ENCODE results near the gene ZNF620.
"Not testable (repeated sequence)": the region's sequence is repeated elsewhere in the genome, so short reads cannot be mapped to it uniquely, and the experiment has no call there.

Gene ZNF620

DNA sequence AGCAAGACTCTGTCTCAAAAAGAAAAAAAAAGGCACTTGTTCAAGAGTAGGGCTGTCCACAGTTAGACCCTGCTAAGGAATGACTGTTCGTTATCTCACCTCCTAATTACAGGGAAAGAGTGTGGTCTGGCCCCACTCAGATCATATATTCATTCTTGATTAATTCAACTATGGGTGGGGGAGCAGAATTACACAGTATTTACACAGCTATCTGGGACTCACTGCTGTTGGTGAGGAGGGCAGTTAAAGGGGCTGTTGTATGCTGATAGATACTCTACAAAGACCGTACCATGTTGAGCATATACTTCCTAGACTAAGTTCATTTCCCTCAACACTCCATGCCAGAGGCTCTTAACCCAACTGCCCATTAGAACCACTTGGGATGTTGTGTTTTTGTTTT lies 3.8 kb upstream of the ZNF620 start:
- DNase-seq (ENCODE audit: low spot score) = no peak

DNA sequence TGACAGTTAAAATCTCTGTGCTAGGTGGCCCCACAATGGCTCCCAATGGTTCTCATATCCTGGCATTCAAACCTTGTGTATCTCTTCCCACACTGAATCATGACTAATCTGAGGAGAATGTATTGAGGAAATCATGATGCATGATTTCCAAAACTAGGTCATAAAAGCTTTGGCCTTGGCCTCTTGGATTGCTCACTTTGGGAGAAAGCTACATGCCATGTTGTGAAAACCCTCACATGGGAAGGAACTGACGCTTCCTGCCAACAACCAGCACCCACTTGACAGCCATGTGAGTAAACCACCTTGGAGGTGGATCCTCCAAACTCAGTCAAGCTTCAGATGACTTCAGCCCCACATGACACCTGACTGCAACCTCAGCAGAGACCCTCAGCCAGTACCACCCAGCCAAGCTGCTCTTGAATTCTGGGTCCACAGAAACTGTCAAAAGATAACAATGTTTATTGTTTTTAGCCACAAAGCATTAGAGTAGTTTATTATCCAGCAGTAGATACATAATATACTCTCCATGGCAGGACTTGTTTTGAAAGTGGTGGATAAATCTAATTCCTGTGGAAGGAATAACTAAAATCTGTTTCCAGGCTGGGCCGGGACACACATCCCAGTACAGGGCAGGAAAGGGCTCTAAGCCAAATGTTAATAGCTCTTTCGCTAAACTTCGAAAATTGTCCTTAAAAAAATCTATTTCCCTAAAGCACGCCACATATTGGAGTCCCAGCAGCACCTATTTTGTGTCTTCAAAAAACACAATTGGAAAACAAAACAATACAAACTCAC lies 1.0 kb upstream of the ZNF620 start:
- DNase-seq (ENCODE audit: low spot score) = no peak

DNA sequence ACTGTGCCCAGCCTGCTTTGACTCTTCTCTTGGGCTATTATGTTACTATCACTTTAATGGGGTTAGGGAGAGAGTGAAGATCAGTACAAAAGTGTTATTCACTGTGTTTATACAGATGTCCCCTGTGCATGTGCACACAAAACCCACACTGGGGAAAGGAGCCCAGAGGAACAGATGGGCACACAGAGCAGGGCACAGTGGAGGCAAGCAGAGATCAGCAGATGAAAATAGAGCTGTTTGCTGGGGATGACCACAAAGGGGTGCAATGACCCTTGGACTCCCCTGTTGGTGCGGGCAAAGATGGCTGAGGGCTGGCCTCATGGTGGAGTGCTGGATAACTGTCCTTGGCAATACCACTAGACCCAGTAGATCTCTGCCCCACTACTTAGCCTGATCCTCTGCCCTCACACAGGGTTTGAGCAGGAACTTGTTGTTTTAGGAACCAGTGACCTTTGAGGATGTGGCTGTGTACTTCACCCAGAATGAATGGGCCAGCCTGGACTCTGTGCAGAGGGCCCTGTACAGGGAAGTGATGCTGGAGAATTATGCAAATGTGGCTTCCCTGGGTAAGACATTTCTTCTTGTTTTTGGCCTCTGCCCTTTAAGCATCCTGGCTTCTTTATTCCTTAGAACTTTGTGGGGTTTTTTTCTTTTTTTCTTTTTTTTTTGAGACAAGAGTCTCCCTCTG lies 5.3 kb downstream of the ZNF620 start:
- no peak for DNase-seq (ENCODE audit: low spot score)

DNA sequence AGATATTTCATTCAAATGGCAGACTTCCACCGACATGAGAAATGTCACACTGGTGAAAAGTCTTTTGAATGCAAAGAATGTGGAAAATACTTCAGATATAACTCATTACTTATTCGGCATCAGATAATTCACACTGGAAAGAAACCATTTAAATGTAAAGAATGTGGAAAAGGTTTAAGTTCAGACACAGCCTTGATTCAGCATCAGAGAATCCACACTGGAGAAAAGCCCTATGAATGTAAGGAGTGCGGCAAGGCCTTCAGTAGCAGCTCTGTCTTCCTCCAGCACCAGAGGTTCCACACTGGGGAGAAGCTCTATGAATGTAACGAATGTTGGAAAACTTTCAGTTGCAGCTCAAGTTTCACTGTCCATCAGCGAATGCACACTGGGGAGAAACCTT lies 10.4 kb downstream of the ZNF620 start:
- no peak for DNase-seq (ENCODE audit: low spot score)

DNA sequence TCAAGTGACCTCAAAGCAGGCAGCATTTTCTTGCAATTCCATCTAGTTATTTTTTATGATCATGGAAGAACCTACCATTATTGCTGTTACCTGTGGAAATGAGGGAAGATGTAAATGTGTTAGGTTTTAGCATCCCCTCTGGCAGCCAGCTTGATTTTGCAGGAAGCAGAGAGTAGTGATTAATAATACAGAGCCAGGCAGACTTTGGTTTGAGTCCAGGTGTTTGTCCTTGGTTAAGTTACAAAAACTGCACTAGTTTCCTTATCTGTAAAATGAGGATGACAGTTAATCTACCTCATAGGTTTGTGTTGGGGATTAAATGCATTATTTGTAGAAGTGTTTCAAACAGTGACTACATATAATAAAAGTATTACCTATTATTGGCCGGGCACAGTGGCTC lies 12.2 kb downstream of the ZNF620 start:
- DNase-seq (ENCODE audit: low spot score) = no peak

DNA sequence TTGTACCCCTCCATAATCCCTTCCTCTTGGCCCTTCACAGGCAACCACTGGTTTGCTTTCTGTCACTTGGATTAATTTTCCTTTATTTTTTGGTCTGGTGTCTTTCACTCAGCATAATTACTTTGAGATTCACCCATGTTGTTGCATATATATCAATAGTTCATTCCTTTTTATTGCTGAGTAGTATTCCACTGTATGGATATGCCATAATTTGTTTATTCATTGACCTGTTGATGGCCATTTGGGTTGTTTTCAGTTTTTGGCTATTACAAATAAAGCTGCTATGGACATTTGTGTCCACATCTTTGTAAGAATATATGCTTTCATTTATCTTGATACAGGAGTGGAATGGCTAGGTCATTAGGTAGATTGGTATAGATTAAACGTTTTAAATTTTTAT lies 13.0 kb downstream of the ZNF620 start:
- DNase-seq (ENCODE audit: low spot score) = no peak

DNA sequence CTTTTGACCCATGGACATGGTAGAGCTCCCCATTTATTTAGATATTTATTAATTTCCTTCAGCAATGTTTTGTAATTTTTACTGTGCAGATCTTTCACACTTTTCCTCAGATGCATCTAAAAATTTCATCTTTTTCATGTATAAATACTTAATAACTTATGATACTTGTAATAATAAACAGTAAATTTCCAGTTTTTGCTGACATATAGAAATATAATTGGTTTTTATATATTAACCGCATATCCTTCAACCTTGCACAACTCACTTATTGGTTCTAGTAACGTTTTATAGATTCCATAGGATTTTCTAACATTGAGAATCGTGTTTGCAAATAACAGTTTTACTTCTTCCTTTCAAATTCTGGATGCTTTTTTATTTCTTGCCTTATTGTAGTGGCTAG lies 15.4 kb downstream of the ZNF620 start:
- no peak for DNase-seq (ENCODE audit: low spot score)

DNA sequence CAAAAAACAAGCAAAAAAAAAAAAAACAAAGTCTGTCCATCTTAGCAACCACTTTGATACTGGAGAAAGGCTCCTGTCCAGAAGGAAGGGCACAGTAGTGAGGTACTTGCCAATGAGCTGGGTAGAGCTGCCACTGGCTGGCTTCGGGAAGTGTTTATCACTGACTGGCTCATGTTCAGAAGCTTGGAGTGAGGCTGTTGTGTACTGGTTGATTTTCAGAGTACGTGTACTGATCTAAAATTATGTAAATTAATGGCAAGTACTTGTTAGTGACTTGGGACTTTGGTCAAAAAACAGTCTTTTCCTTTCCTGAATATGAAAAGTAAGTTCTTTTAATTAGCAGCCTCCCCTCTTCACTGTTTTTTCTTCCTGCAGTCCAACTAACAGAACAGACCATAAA lies 17.9 kb downstream of the ZNF620 start:
- DNase-seq (ENCODE audit: low spot score) = no peak

DNA sequence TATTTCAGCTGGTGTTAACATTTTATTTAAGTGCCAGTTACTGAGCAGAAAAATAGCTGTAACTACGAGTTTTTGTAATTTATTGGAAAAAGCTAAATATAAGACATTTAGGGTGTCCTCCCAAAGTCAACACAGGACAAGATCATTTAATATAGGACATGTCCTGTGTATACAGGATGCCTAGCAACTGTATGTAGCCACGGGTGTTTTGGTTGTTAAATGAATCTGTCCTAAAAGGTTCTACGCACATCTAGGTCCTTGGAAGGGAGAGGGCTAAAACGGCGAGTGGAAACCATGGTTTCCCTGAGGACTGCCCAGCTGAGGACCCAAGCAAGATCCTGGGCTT lies 18.4 kb downstream of the ZNF620 start:
- DNase-seq (ENCODE audit: low spot score) = no peak

DNA sequence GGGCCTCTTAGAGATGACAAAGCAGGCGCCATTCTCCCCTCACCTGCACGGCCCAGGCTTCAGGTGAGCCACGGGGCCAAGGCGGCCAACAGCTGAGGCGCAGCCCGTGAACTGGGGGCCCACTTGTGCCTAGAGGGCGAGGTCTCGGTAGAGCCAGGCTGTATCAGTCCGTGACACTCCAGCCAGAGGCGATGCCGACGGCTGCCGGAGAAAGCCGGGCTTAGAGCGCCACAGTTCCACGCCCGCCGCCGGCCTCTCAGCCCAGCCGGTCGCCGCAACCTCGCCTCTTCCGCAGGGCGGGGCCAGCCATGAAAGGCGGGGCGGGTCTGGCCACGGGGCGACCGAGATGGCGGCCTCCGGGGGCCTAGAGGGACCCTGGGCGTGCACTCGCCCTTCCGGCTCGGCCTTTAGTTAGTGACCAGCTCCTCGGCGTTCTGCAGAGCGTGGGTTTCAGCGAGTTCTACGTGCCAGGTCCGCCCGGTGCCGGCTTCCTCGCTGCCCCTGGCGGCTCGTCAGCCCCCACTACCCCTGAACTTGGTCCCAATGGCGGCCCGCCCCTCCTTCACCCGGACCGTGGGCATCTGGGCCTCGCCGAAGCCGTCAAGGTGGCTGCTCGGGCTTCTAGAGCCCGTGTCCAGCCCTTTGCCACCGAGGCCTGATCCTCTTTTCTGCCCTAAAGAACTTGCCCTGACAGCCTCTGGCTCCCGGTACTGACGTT lies 18.9 kb downstream of the ZNF620 start, which contains the start of gene ZNF621:
Gene ZNF621, plus strand, starts transcription at position 393 of the 718 bp plus-strand sequence. CDS start 881 bp downstream, outside the sequence.
- peak; percentile 96 for DNase-seq (ENCODE audit: low spot score)

DNA sequence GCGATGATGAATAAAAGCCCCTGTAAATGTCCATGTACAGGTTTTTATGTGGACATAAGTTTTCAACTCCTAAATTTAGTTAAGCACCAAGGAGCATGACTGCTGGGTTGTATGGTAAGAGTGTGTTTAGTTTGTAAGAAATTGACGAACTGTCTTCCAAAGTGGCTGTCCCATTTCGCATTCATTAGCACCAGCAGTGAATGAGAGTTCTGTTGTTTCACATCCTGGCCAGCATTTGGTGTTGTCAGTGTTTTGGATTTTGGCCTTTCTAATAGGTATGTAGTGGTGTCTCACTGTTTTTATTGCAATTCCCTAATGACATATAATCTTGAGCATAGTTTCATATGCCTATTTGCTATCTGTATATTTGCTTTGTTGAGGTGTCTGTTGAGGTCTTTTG lies 22.6 kb downstream of the ZNF620 start:
- DNase-seq (ENCODE audit: low spot score) = no peak

DNA sequence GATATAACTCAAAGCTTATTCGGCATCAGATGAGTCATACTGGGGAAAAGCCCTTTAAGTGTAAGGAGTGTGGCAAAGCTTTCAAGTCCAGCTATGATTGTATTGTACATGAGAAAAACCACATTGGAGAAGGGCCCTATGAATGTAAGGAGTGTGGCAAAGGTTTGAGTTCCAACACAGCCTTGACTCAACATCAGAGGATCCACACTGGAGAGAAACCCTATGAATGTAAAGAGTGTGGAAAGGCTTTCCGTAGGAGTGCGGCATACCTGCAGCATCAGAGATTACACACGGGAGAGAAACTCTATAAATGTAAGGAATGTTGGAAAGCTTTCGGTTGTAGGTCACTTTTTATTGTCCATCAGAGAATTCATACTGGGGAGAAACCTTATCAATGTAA lies 26.4 kb downstream of the ZNF620 start:
- DNase-seq (ENCODE audit: low spot score) = no peak

DNA sequence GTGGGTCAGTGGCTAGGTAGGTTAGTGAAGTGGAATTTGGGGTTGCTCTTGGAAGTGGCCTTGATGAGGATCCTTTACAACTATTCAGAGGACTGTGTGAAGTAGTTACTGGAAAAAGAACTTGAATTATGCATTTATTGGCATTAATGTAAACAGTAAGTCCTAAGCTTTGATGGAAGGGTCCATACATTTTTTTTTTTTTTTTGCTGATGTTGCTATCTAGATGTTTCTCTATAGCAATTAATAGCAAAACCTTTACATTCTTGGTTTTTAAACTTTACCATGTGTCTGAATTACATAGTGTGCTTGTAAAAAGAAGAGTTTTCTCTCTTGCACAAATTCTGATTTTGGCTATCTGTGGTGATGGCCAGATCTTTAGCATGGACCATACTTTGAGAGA lies 28.4 kb downstream of the ZNF620 start:
- no peak for DNase-seq (ENCODE audit: low spot score)

DNA sequence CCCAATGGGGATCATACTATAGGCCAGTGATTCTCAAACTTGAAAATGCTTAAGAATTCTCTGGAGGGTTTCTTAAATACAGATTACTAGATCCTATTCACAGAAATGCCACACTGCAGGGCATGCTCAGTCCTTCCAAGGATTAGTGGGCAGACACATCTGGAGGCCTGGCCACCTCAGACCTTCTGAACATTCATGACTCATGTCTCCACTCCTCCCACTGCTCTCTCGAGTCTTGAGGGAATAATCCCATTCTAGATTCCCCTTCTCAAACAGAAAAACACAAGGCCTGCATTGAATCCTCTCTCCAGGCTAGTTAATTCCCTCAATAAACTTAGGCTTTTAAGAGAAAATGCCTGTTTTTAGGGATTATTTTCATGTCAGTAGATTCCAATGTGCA lies 41.0 kb downstream of the ZNF620 start:
- DNase-seq (ENCODE audit: low spot score) = peak; percentile 39

DNA sequence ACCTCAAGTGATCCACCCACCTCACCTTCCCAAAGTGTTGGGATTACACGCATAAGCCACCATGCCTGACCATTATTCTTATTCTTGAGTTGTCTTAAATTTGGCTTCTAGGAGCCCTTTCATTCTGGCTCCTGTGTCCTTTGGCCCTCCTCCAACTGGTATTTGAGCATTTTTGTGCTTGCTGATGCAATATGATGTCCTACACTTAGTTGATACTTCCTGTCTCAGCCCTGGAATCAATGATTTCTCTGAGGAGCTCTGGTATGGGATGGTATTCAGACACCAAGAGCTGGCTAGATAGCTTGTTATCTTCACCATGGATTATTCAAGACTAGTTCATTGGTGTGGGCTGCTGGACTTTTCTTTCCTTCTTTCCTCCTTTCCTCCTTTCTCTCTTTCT lies 44.3 kb downstream of the ZNF620 start:
- DNase-seq (ENCODE audit: low spot score) = no peak

DNA sequence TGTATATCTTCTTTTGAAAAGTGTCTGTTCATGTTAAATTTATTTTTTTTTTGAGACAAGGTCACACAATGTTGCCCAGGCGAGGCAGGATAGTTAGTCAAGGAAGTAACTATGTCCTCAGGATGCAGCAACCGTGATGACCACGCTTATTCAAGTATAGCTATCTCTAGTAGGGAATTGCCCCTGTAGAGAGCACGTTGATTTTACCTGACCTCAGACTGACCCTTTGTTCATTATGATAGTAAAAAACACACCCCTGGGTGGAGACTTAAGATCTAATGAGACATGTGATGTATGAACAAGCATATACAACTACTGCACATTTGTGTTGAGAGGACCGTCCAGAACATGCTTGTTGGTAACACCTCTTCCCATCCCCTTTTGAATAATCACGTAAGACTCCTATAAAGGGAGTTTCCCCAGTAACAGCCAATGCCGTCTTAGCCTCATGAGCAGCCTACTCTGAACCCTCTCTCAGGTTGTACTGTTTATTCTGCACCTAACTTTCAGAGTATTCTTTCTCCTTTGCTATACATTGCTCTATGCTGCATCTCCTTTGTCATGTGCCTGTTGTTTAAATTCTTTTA lies 51.8 kb downstream of the ZNF620 start:
- no peak for DNase-seq (ENCODE audit: low spot score)

DNA sequence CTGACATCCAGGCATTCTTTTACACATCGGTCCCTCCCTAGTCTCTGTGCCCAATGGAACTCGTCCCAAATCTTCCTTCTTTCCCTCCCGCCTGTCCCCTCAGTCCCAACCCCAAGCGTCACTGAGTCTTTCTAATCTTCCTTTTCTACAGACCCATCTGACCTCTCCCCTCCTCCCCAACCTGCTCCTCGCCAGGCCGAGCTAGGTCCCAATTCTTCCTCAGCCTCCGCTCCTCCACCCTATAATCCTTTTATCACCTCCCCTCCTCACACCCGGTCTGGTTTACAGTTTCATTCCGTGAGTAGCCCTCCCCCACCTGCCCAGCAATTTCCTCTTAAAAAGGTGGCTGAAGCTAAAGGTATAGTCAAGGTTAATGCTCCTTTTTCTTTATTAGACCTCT lies 56.6 kb downstream of the ZNF620 start:
- DNase-seq (ENCODE audit: low spot score) = not testable (repeated sequence)

DNA sequence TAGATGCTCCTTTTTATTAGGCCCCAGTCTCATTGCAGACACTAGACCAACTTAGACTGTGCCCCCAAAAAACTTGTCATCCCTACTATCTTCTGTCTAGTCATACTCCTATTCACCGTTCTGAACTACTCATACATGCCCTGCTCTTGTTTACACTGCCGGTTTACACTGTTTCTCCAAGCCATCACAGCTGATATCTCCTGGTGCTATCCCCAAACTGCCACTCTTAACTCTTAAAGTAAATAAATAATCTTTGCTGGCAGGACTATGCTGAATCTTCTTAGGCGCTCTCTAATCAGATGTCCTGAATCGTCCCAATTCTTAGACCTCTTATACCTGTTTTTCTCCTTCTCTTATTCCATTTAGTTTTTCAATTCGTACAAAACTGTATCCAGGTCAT lies 59.8 kb downstream of the ZNF620 start:
- not testable (repeated sequence) for DNase-seq (ENCODE audit: low spot score)

DNA sequence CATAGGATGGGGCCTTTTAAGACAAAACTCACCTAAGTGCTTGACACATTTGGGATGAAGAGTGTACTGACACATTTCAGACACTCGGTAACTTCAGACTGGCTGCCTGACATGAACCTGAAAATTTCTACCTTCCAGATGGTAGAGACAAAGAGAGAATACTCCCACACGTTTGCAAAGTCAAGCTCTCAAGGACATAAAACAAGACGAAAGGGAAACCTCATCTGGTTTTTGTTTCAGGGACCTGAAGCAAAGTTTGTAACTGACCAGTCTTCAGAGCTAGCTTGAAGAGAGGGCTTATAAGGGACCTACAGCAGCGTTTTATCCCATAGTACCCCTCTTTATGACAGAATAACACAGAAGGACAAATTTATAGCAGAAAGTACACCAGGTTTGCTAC lies 60.9 kb downstream of the ZNF620 start:
- DNase-seq (ENCODE audit: low spot score) = no peak

Measured in D341Med (cell line).